Spleen (tissue), 11 donors: ENCODE measurements around the gene IL1RAPL2. TPM values are rescaled to one million over a fixed set of nuclear protein-coding genes. Genes with fewer than 3 reads are reported as not detected.
A peak's percentile ranks its signal among the peaks of the same experiment; 100 is the strongest.

Experiments
- DNase-seq: peaks from one replicate; pipeline ENCODE4 v3.0.0-alpha.2; 2020
- H3K27ac ChIP-seq, 8 donors: fragments of 200-600 bp; sonication (generic) in 7 of 8; 1 replicate in 4 of 8; 2 replicates in 4 of 8; pipeline versions ENCODE4 v1.5.0 to v1.8.0; 2016 to 2021; ENCODE audit warnings: inconsistent platforms in 4 of 8, mild to moderate bottlenecking in 4 of 8, moderate library complexity in 1 of 8
- H3K27me3 ChIP-seq, 7 donors: fragments of 200-600 bp; sonication (generic) in 6 of 7; replicated peaks in 1 of 7; 1 replicate in 4 of 7; 2 replicates in 3 of 7; pipeline versions ENCODE4 v1.5.0 to v1.8.0; 2016 to 2021; ENCODE audit warnings: inconsistent platforms in 3 of 7, mild to moderate bottlenecking in 1 of 7
- H3K36me3 ChIP-seq, 6 donors: fragments of 200-600 bp; sonication (generic) in 5 of 6; 1 replicate in 4 of 6; 2 replicates in 2 of 6; pipeline versions ENCODE4 v1.5.0 to v1.8.0; 2016 to 2021; ENCODE audit warnings: inconsistent platforms in 2 of 6
- H3K4me1 ChIP-seq, 6 donors: fragments of 200-600 bp; sonication (generic) in 5 of 6; 1 replicate in 3 of 6; 2 replicates in 3 of 6; pipeline versions ENCODE4 v1.5.0 to v1.8.0; 2016 to 2021; ENCODE audit warnings: inconsistent platforms in 3 of 6
- H3K4me3 ChIP-seq, 8 donors: fragments of 200-600 bp; sonication (generic) in 7 of 8; 1 replicate in 4 of 8; 2 replicates in 4 of 8; pipeline versions ENCODE4 v1.5.0 to v1.8.0; 2016 to 2021; ENCODE audit warnings: inconsistent platforms in 4 of 8, mild to moderate bottlenecking in 4 of 8, moderate library complexity in 2 of 8
- H3K9me3 ChIP-seq, 8 donors: fragments of 200-600 bp; sonication (generic) in 7 of 8; 1 replicate in 4 of 8; 2 replicates in 4 of 8; pipeline versions ENCODE4 v1.5.0 to v1.8.0; 2016 to 2021; ENCODE audit warnings: inconsistent platforms in 4 of 8
- POLR2A ChIP-seq, 3 donors: fragments of 450-650 bp; IDR thresholded peaks; one replicate each; pipeline ENCODE4 v1.5.1; 2017; ENCODE audit warnings: antibody characterized with exemption in 3 of 3, mild to moderate bottlenecking in 1 of 3
- POLR2AphosphoS5 ChIP-seq, 3 donors: sonication (generic); formaldehyde crosslinking; IDR thresholded peaks; one replicate each; pipeline ENCODE4 v1.5.1; 2017; ENCODE audit warnings: antibody characterized with exemption in 3 of 3
- WGBS, 5 donors: extraction: QIAGEN DNeasy Blood & Tissue Kit in 3 of 5; methylation state at CpG; one replicate each; pipeline versions ENCODE4 v1.1.5 to v1.1.7; 2013 to 2018; 5-methylcytosine and 5-hydroxymethylcytosine counted together
- intact Hi-C: fragments of 100-400 bp; cut with DNase I; formaldehyde crosslinking; loops from one replicate; pipeline ENCODE4 v1.15.0; 2023; ENCODE audit warnings: low total_unique reads
- polyA plus RNA-seq, 3 donors: library from polyadenylated mRNA; stranded (reverse); fragments of 200-250 nt; gene quantifications; one replicate each; pipeline ENCODE4 v1.2.1, GENCODE V29; 2013
- total RNA-seq, 7 donors: library from RNA; depleted of rRNA in 3 of 7; stranded (reverse); fragments of >200 nt in 3 of 7; fragmentation: NEBNext Ultra II Directional in 4 of 7; extraction: Animal tissue kit (Norgen Biotek cat#: 25700) in 4 of 7; gene quantifications; one replicate each; pipeline versions ENCODE4 v1.1.0 to v1.2.1, GENCODE V29; 2016 to 2021
- TF ChIP-seq, protein P1 (sequence below), 11 experiments: fragments of 200-600 bp in 7 of 11; fragments of 450-650 bp in 4 of 11; sonication (generic) in 4 of 11; IDR thresholded peaks in 8 of 11; conservative IDR thresholded peaks in 3 of 11; 1 replicate in 7 of 11; 2 replicates in 4 of 11; pipeline versions ENCODE4 v1.4.0 to v1.8.0; 2016 to 2021; ENCODE audit warnings: antibody characterized with exemption in 11 of 11, inconsistent platforms in 4 of 11, mild to moderate bottlenecking in 1 of 11
- donor health status: healthy with polysubstance abuse.
- donor health status: DM: no; HTN: no; CAD: no; lungs with moderate emphysema.
- donor health status: DM: no; HTN: no; CAD: no.
- donor health status: Bipolar disorder and iron deficiency.
- donor health status: healthy.
- donor health status: DM: no; HTN: no; CAD: no.
- donor health status: DM: yes; HTN: yes; CAD: no.

The IL1RAPL2 gene
- total and polyA plus RNA-seq, 10 donors: not detected

GRCh38 chrX:105038672-105039328 is 472.8 kb downstream of the IL1RAPL2 start:
- intact Hi-C loops: no loop called here
- no peaks in the 10 kb centered on the region for H3K27me3 ChIP-seq
- no peaks in the 10 kb centered on the region for H3K4me1 ChIP-seq
- no peak overlapping the region for H3K4me3 ChIP-seq
- H3K9me3 ChIP-seq: no peaks in the 10 kb centered on the region
- H3K27ac ChIP-seq: no peak overlapping the region
- no peak for DNase-seq
- TF ChIP-seq, protein P1, sequence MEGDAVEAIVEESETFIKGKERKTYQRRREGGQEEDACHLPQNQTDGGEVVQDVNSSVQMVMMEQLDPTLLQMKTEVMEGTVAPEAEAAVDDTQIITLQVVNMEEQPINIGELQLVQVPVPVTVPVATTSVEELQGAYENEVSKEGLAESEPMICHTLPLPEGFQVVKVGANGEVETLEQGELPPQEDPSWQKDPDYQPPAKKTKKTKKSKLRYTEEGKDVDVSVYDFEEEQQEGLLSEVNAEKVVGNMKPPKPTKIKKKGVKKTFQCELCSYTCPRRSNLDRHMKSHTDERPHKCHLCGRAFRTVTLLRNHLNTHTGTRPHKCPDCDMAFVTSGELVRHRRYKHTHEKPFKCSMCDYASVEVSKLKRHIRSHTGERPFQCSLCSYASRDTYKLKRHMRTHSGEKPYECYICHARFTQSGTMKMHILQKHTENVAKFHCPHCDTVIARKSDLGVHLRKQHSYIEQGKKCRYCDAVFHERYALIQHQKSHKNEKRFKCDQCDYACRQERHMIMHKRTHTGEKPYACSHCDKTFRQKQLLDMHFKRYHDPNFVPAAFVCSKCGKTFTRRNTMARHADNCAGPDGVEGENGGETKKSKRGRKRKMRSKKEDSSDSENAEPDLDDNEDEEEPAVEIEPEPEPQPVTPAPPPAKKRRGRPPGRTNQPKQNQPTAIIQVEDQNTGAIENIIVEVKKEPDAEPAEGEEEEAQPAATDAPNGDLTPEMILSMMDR (IDR thresholded peaks at IDR 0.05 in 8 of 11, conservative IDR thresholded peaks at IDR 0.05 in 3 of 11): no peak
- no peak for TF ChIP-seq POLR2AphosphoS5 (IDR thresholded peaks at IDR 0.05)
- no peak for TF ChIP-seq POLR2A (IDR thresholded peaks at IDR 0.05)
- H3K36me3 ChIP-seq: no peaks in the 10 kb centered on the region

DNA sequence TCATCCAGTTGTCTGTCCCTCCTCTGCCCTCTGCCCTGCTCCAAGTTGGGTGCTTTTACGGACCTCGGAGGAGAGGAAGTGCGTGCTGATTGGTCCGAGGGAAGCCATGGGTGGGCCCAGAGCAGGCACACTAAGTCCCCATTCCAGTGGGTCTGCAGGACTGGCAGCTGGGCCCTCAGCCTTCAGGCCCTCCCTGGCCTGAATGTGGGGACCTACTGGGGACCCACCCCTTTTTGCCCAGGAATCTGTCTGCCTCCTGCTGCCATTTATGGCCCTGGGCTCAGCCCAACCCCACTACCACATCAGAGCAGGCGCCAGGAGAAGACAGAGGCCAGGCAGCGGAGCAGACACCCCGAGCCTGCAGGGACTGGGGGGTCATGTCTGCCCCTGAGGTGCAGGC is 484.9 kb downstream of the IL1RAPL2 start:
- WGBS, 5 donors: 74 to 86% (median 77%) methylated on average over 3 to 7 of the region's 7 CpGs; no CpG with 5 or more reads in 1 of the 5 donors
- Histone ChIP-seq H3K4me3 (no peak overlapping the region), H3K4me1 (no peaks in the 10 kb centered on the region), H3K36me3 (no peaks in the 10 kb centered on the region), H3K27me3 (no peaks in the 10 kb centered on the region), H3K9me3 (peaks cover 0 to 12% (median 0%) of the 10 kb centered on the region in 8 donors), H3K27ac (no peak overlapping the region)
- DNase-seq: no peak
- no peak for TF ChIP-seq POLR2A (IDR thresholded peaks at IDR 0.05)
- no peak for TF ChIP-seq POLR2AphosphoS5 (IDR thresholded peaks at IDR 0.05)
- TF ChIP-seq, protein P1 (IDR thresholded peaks at IDR 0.05 in 8 of 11, conservative IDR thresholded peaks at IDR 0.05 in 3 of 11): no peak
- intact Hi-C loops: no loop called here

- no peaks in the 10 kb centered on the region for H3K36me3 ChIP-seq
- intact Hi-C loops: no loop called here
- TF ChIP-seq POLR2AphosphoS5 (IDR thresholded peaks at IDR 0.05) (no peak), POLR2A (IDR thresholded peaks at IDR 0.05) (no peak)
- TF ChIP-seq, protein P1 (IDR thresholded peaks at IDR 0.05 in 8 of 11, conservative IDR thresholded peaks at IDR 0.05 in 3 of 11): no peak
- no peaks in the 10 kb centered on the region for H3K4me1 ChIP-seq
- peaks cover 0 to 12% (median 0%) of the 10 kb centered on the region in 8 donors for H3K9me3 ChIP-seq
- DNase-seq: peak; percentile 63
- H3K4me3 ChIP-seq: no peak overlapping the region
- 74 to 100% (median 86%) methylated on average over 2 to 10 of the region's 10 CpGs for WGBS, 5 donors
- no peak overlapping the region for H3K27ac ChIP-seq
- H3K27me3 ChIP-seq: no peaks in the 10 kb centered on the region
These were observed 485.4 kb downstream of the IL1RAPL2 start for GRCh38 chrX:105051364-105051763.

DNA sequence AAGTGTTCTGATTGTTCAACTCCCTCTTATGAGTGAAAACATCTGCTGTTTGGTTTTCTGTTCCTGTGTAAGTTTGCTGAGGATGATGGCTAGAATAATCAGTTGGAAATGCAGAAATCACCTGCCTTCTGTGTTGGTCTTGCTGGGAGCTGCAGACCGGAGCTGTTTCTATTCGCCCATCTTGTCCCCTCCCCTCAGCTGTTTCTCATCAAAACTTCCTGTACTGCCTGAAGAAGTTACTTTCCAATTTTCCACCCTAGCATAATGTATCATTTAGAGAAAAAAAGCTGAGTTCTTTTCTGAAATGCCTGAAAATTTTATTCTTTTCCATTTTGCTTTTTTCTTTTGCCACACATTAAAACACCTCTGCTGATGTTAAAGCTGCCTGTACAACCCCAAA is 486.9 kb downstream of the IL1RAPL2 start:
- Histone ChIP-seq H3K27ac (no peak overlapping the region), H3K4me3 (no peak overlapping the region), H3K4me1 (no peaks in the 10 kb centered on the region), H3K9me3 (peaks cover 0 to 12% (median 0%) of the 10 kb centered on the region in 8 donors), H3K36me3 (no peaks in the 10 kb centered on the region), H3K27me3 (no peaks in the 10 kb centered on the region)
- TF ChIP-seq, protein P1 (IDR thresholded peaks at IDR 0.05 in 8 of 11, conservative IDR thresholded peaks at IDR 0.05 in 3 of 11): no peak
- TF ChIP-seq POLR2AphosphoS5 (IDR thresholded peaks at IDR 0.05) (no peak), POLR2A (IDR thresholded peaks at IDR 0.05) (no peak)
- no peak for DNase-seq
- intact Hi-C loops: no loop called here
- 55 to 85% (median 68%) methylated on average over 2 of the region's 2 CpGs for WGBS, 5 donors
